Measurements from ENCODE around the gene FBXL16.

Gene FBXL16

GRCh38 chr16:658679-659571, 46.7 kb downstream of the FBXL16 start:
- Histone ChIP-seq H3K79me1 (ENCODE audit: low read length) (no peaks in the 10 kb centered on the region), H3K4me2 (ENCODE audit: low read length) (no peak overlapping the region), H2BK12ac (ENCODE audit: low read length) (no peak overlapping the region), H3K4ac (ENCODE audit: low read depth, low read length) (no peak overlapping the region), H3K4me1 (ENCODE audit: control insufficient read depth in 1 of 2, insufficient read depth in 2 of 2, low read length in 2 of 2) (peaks cover 6 to 8% of the 10 kb centered on the region in 2 experiments), H3K18ac (ENCODE audit: low read length) (no peak overlapping the region), H3K4me3 (ENCODE audit: low read depth, low read length) (no peak overlapping the region), H3K9me3 (ENCODE audit: insufficient read depth, low read depth, low read length) (no peaks in the 10 kb centered on the region), H4K12ac (ENCODE audit: low read depth, low read length) (no peak overlapping the region), H4K8ac (ENCODE audit: low read depth, low read length) (no peak overlapping the region), H3K27ac (ENCODE audit: low read depth, low read length) (no peak overlapping the region), H2AFZ (ENCODE audit: insufficient read depth, low read length, poor library complexity) (no peak overlapping the region), H4K91ac (ENCODE audit: low read depth, low read length) (no peak overlapping the region), H3K9ac (ENCODE audit: low read length) (no peak overlapping the region), H2AK5ac (ENCODE audit: low read length) (no peak overlapping the region), H3K14ac (ENCODE audit: low read length) (no peak overlapping the region), H2BK120ac (ENCODE audit: insufficient read depth, low read length, poor library complexity) (no peak overlapping the region), H3K27me3 (ENCODE audit: insufficient read depth, low read length) (no peaks in the 10 kb centered on the region), H3K36me3 (ENCODE audit: control insufficient read depth in 1 of 2, insufficient read depth in 2 of 2, low read length in 2 of 2) (peaks cover 32 to 51% of the 10 kb centered on the region in 2 experiments), H2BK5ac (ENCODE audit: low read depth, low read length, poor library complexity) (no peak overlapping the region), H3K23ac (ENCODE audit: low read length) (no peak overlapping the region), H3K79me2 (ENCODE audit: control insufficient read depth, insufficient read depth, low read length, poor library complexity) (no peaks in the 10 kb centered on the region)
- no CpG with 5 or more reads among the region's 35 CpGs for WGBS (ENCODE audit: extremely low coverage, insufficient coverage, insufficient read length)
- DNase-seq, result no peak

GRCh38 chr16:657487-657886, 48.1 kb downstream of the FBXL16 start:
- Histone ChIP-seq H4K91ac (ENCODE audit: low read depth, low read length) (no peak overlapping the region), H3K14ac (ENCODE audit: low read length) (no peak overlapping the region)
- WGBS (ENCODE audit: extremely low coverage, insufficient coverage, insufficient read length), result no CpG with 5 or more reads among the region's 22 CpGs

GRCh38 chr16:654034-654433, 51.6 kb downstream of the FBXL16 start:
- Histone ChIP-seq H2BK12ac (ENCODE audit: low read length) (no peak overlapping the region), H3K36me3 (ENCODE audit: control insufficient read depth in 1 of 2, insufficient read depth in 2 of 2, low read length in 2 of 2) (peaks cover 44 to 46% of the 10 kb centered on the region in 2 experiments), H4K8ac (ENCODE audit: low read depth, low read length) (no peak overlapping the region), H2BK5ac (ENCODE audit: low read depth, low read length, poor library complexity) (no peak overlapping the region), H3K4ac (ENCODE audit: low read depth, low read length) (no peak overlapping the region), H3K14ac (ENCODE audit: low read length) (no peak overlapping the region), H3K4me3 (ENCODE audit: low read depth, low read length) (no peak overlapping the region), H3K9me3 (ENCODE audit: insufficient read depth, low read depth, low read length) (no peaks in the 10 kb centered on the region), H3K27me3 (ENCODE audit: insufficient read depth, low read length) (no peaks in the 10 kb centered on the region), H3K18ac (ENCODE audit: low read length) (no peak overlapping the region), H3K79me2 (ENCODE audit: control insufficient read depth, insufficient read depth, low read length, poor library complexity) (peaks cover 4% of the 10 kb centered on the region), H3K9ac (ENCODE audit: low read length) (no peak overlapping the region), H3K4me1 (ENCODE audit: control insufficient read depth in 1 of 2, insufficient read depth in 2 of 2, low read length in 2 of 2) (no peaks in the 10 kb centered on the region), H3K79me1 (ENCODE audit: low read length) (peaks cover 4% of the 10 kb centered on the region), H2BK120ac (ENCODE audit: insufficient read depth, low read length, poor library complexity) (no peak overlapping the region), H2AFZ (ENCODE audit: insufficient read depth, low read length, poor library complexity) (no peak overlapping the region), H3K27ac (ENCODE audit: low read depth, low read length) (no peak overlapping the region), H4K12ac (ENCODE audit: low read depth, low read length) (no peak overlapping the region), H2AK5ac (ENCODE audit: low read length) (no peak overlapping the region), H3K23ac (ENCODE audit: low read length) (no peak overlapping the region), H4K91ac (ENCODE audit: low read depth, low read length) (no peak overlapping the region), H3K4me2 (ENCODE audit: low read length) (no peak overlapping the region)
- DNase-seq, result no peak
- no CpG with 5 or more reads among the region's 12 CpGs for WGBS (ENCODE audit: extremely low coverage, insufficient coverage, insufficient read length)

More at GRCh38 chr16:657487-657886, 48.1 kb downstream of the FBXL16 start:
- H2AFZ ChIP-seq (ENCODE audit: insufficient read depth, low read length, poor library complexity), result no peak overlapping the region
- H3K79me1 ChIP-seq (ENCODE audit: low read length), result no peaks in the 10 kb centered on the region
- H3K9me3 ChIP-seq (ENCODE audit: insufficient read depth, low read depth, low read length), result no peaks in the 10 kb centered on the region
- no peak overlapping the region for H2AK5ac ChIP-seq (ENCODE audit: low read length)
- DNase-seq, result no peak
- H3K9ac ChIP-seq (ENCODE audit: low read length), result no peak overlapping the region
- H2BK120ac ChIP-seq (ENCODE audit: insufficient read depth, low read length, poor library complexity), result no peak overlapping the region
- no peak overlapping the region for H3K27ac ChIP-seq (ENCODE audit: low read depth, low read length)
- H3K4me3 ChIP-seq (ENCODE audit: low read depth, low read length), result no peak overlapping the region
- no peak overlapping the region for H3K4me2 ChIP-seq (ENCODE audit: low read length)
- H4K8ac ChIP-seq (ENCODE audit: low read depth, low read length), result no peak overlapping the region
- H3K36me3 ChIP-seq (ENCODE audit: control insufficient read depth in 1 of 2, insufficient read depth in 2 of 2, low read length in 2 of 2), result peaks cover 42 to 52% of the 10 kb centered on the region in 2 experiments
- peaks cover 6 to 8% of the 10 kb centered on the region in 2 experiments for H3K4me1 ChIP-seq (ENCODE audit: control insufficient read depth in 1 of 2, insufficient read depth in 2 of 2, low read length in 2 of 2)
- no peak overlapping the region for H4K12ac ChIP-seq (ENCODE audit: low read depth, low read length)
- no peak overlapping the region for H2BK12ac ChIP-seq (ENCODE audit: low read length)
- no peak overlapping the region for H2BK5ac ChIP-seq (ENCODE audit: low read depth, low read length, poor library complexity)
- H3K23ac ChIP-seq (ENCODE audit: low read length), result no peak overlapping the region
- no peak overlapping the region for H3K18ac ChIP-seq (ENCODE audit: low read length)
- H3K27me3 ChIP-seq (ENCODE audit: insufficient read depth, low read length), result no peaks in the 10 kb centered on the region
- no peak overlapping the region for H3K4ac ChIP-seq (ENCODE audit: low read depth, low read length)
- no peaks in the 10 kb centered on the region for H3K79me2 ChIP-seq (ENCODE audit: control insufficient read depth, insufficient read depth, low read length, poor library complexity)

- Histone ChIP-seq H3K9ac (ENCODE audit: low read length) (no peak overlapping the region), H3K4me1 (ENCODE audit: control insufficient read depth in 1 of 2, insufficient read depth in 2 of 2, low read length in 2 of 2) (peaks cover 8 to 9% of the 10 kb centered on the region in 2 experiments), H3K4me3 (ENCODE audit: low read depth, low read length) (no peak overlapping the region), H3K79me2 (ENCODE audit: control insufficient read depth, insufficient read depth, low read length, poor library complexity) (peaks cover 6% of the 10 kb centered on the region), H2BK120ac (ENCODE audit: insufficient read depth, low read length, poor library complexity) (no peak overlapping the region), H4K91ac (ENCODE audit: low read depth, low read length) (no peak overlapping the region), H3K79me1 (ENCODE audit: low read length) (peaks cover 11% of the 10 kb centered on the region), H3K9me3 (ENCODE audit: insufficient read depth, low read depth, low read length) (no peaks in the 10 kb centered on the region), H3K18ac (ENCODE audit: low read length) (no peak overlapping the region), H3K4me2 (ENCODE audit: low read length) (no peak overlapping the region), H3K23ac (ENCODE audit: low read length) (no peak overlapping the region), H3K14ac (ENCODE audit: low read length) (no peak overlapping the region), H3K36me3 (ENCODE audit: control insufficient read depth in 1 of 2, insufficient read depth in 2 of 2, low read length in 2 of 2) (peaks cover 32 to 35% of the 10 kb centered on the region in 2 experiments), H3K4ac (ENCODE audit: low read depth, low read length) (no peak overlapping the region), H3K27me3 (ENCODE audit: insufficient read depth, low read length) (no peaks in the 10 kb centered on the region), H2AFZ (ENCODE audit: insufficient read depth, low read length, poor library complexity) (no peak overlapping the region), H4K12ac (ENCODE audit: low read depth, low read length) (no peak overlapping the region), H2AK5ac (ENCODE audit: low read length) (no peak overlapping the region), H2BK12ac (ENCODE audit: low read length) (no peak overlapping the region), H3K27ac (ENCODE audit: low read depth, low read length) (no peak overlapping the region), H4K8ac (ENCODE audit: low read depth, low read length) (no peak overlapping the region), H2BK5ac (ENCODE audit: low read depth, low read length, poor library complexity) (no peak overlapping the region)
- no CpG with 5 or more reads among the region's 28 CpGs for WGBS (ENCODE audit: extremely low coverage, insufficient coverage, insufficient read length)
- no peak for DNase-seq
Observed at GRCh38 chr16:652454-653305, 52.9 kb downstream of the FBXL16 start.
